Measurements from ENCODE around the gene WASHC2A.
"Not testable (repeated sequence)": the region's sequence is repeated elsewhere in the genome, so short reads cannot be mapped to it uniquely, and the experiment has no call there.

WASHC2A gene

GRCh38 chr10:50075139-50075538 is 7.4 kb downstream of the WASHC2A start:
- DNase-seq, result not testable (repeated sequence)

GRCh38 chr10:50075544-50075943 is 7.8 kb downstream of the WASHC2A start:
- DNase-seq, result not testable (repeated sequence)

GRCh38 chr10:50091304-50091703 is 23.6 kb downstream of the WASHC2A start:
- not testable (repeated sequence) for DNase-seq

GRCh38 chr10:50092928-50093327 is 25.2 kb downstream of the WASHC2A start:
- DNase-seq, result not testable (repeated sequence)

GRCh38 chr10:50094630-50095029 is 26.9 kb downstream of the WASHC2A start:
- DNase-seq, result not testable (repeated sequence)

GRCh38 chr10:50095402-50095801 is 27.6 kb downstream of the WASHC2A start:
- DNase-seq, result not testable (repeated sequence)

- DNase-seq, result not testable (repeated sequence)
Measured at GRCh38 chr10:50096722-50097121, 29.0 kb downstream of the WASHC2A start.

- DNase-seq, result not testable (repeated sequence)
Measured at GRCh38 chr10:50098645-50099044, 30.9 kb downstream of the WASHC2A start.

- not testable (repeated sequence) for DNase-seq
Measured at GRCh38 chr10:50101139-50101582, 33.4 kb downstream of the WASHC2A start.

- DNase-seq, result not testable (repeated sequence)
Measured at GRCh38 chr10:50101747-50102146, 34.0 kb downstream of the WASHC2A start.

- DNase-seq, result not testable (repeated sequence)
Measured at GRCh38 chr10:50102267-50102666, 34.5 kb downstream of the WASHC2A start.

GRCh38 chr10:50108999-50109698 is 41.4 kb downstream of the WASHC2A start:
- DNase-seq, result not testable (repeated sequence)

- DNase-seq, result not testable (repeated sequence)
Measured at GRCh38 chr10:50112419-50113112, 44.8 kb downstream of the WASHC2A start.

GRCh38 chr10:50126765-50127164 is 59.0 kb downstream of the WASHC2A start:
- not testable (repeated sequence) for DNase-seq

GRCh38 chr10:50127770-50128292 is 60.1 kb downstream of the WASHC2A start:
- not testable (repeated sequence) for DNase-seq

- not testable (repeated sequence) for DNase-seq
Measured at GRCh38 chr10:50131245-50131965, 63.7 kb downstream of the WASHC2A start.

- DNase-seq, result not testable (repeated sequence)
Measured at GRCh38 chr10:50132322-50132721, 64.6 kb downstream of the WASHC2A start.

- DNase-seq, result not testable (repeated sequence)
Measured at GRCh38 chr10:50132841-50133240, 65.1 kb downstream of the WASHC2A start.

- DNase-seq, result not testable (repeated sequence)
Measured at GRCh38 chr10:50143512-50144174, 75.9 kb downstream of the WASHC2A start.

- not testable (repeated sequence) for DNase-seq
Measured at GRCh38 chr10:50145575-50145974, 77.8 kb downstream of the WASHC2A start.

GRCh38 chr10:50152792-50153272 is 85.1 kb downstream of the WASHC2A start:
- no peak for DNase-seq

- DNase-seq, result not testable (repeated sequence)
Measured at GRCh38 chr10:50157868-50158267, 90.1 kb downstream of the WASHC2A start.
